ENCODE data around the gene HK3.
A peak's percentile ranks its signal among the peaks of the same experiment; 100 is the strongest.

Gene HK3

DNA sequence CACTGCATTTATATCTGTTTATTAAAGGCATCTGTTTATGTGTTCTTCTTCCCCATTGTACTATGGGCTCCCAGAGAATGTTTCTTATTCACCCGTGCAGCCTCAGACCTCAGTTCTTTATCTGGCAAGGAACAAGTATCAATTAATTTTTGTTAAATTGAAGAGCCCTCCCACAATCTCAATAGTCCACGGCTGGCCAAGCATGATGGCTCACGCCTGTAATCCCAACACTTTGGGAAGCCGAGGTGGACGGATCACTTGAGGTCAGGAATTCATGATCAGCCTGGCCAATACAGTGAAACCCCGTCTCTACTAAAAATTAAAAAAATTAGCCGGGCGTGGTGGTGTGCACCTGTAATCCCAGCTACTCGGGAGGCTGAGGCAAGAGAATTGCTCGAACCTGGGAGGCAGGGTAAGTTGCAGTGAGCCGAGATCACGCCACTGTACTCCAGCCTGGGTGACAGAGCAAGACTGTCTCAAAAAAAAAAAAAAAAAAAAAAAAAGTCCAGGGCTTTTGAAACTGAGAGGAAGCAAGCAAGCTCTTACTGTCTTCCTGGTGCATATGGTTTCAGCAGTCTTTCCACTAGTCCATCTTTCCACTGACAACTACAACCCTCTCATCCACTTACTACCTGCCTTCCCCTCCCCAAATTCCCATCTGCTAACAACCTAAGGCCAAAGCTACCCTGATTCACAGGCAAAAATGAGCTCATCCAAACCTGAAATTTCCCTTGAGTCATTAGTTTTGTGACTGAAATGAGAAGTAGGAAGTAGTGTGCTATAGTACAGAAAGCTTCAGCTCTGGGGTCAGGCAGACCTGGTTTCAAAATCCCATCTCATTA, 2.3 kb upstream of the HK3 start:
- DNase-seq, result no peak

DNA sequence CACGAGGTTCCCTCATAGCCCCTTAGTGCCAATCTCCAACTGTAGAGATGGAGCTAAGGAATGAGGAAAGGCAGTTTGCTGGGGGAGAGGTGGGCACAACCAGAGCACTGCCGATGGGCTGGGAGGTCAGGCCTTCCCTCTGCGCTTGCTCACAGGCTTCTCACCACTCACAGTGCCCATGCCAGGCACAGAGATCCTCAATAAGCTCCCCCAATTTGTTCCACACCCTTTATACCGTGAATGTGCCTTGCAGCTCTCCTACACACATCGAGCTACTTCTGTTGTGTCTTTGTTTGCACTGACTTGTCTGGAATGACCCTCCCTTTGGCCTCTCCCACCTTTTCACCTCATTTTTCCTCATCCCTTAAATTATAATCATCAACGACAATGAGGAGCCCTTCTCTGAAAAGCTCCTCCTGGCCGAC, 1.6 kb upstream of the HK3 start:
- DNase-seq, result no peak

DNA sequence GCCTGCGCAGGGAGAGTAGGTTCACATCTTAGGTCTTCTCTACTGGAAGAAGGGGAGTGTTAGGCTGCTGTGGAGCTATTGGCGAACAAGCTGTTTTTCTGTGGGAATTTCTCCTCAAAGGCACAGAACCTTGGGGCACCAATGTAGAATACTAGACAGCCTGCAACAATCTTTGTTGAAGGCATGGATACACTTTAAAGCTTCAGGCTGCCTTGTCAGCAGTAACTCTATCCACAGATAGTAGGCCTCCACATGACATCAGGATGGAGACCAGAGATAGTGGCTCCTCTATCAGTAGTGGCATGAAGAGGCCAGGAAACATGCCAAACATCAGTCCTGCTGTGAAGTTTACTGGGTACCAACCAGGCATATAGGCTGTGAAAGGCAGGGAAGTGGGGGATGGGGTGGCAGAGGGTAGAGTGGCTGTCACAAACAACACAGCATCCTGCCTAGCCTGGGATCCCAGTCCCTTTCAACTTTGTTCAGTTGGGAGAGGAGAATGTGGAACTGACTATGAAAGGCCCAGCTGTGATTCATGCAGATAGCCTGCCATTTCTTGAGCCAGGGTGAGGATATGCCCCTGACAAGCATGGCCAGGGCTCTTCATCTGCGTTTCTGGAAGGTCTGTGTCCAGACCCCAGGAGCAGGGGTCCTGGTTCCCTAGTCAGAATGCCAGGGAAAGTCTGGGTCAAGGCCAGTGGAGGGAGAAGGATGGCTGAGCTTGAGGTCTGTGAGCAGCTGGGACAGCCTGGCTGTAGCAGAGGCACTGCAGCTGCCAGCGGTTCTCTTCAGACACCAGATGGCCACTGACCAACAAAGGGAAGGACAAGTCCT, 1.0 kb upstream of the HK3 start:
- DNase-seq, result no peak

DNA sequence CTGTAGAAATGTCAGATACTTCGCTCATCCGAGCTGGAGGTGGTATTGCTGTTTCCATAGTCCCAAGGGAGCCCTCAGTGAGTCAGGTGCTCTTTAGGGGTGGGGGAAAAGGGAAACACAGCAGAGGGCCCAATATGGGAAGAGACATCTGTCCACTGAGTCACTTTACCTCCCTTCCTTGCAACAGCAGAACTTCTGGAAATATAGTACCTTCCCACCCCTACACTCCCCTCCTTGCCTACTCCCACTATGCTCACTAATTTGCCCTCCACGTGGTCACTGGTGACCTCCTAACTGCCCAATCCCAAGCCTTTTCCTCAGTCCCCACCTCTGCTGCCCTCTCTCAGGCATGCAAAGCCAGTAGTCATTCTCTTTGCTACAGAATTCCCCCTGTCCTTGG, 1.9 kb downstream of the HK3 start:
- DNase-seq, result no peak

DNA sequence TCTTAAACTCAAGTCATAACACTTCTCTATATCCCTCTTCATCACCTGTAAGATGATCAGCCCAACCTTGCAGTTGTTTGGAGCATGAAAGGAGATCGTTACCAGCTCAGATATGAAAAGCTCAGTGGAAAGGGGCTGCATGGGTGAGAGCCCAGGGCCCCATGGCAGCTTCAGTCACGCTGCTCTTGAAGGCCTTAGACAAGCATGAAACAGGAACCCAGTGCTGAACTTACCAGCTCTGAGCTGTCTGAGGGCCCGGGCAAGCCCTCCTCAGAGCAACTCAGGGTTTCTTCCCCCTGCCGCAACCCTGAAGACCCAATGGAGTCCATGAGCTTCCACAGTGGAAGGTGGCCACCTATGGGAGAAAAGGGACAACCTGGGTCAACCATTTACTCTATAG, 3.3 kb downstream of the HK3 start:
- DNase-seq, result peak; percentile 28

DNA sequence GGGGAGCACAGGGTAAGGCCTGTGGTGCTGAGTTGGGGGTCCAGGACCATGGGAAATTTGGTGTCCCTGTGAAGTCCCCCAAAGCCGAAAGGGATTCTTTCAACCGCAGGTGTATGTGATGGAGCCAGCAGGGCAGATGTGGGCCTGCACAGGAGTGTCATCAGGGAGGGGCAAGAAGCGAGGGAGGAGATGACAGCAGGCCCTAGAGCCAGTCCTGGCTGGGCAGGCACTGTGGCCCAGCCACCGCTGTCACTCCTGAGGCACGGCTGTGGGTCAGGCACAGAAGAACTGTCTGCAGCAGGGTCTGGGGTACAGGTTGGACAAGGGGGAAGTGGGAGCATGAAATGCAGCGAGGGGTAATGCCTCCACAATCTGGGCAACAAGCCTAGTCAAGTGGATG, 4.8 kb downstream of the HK3 start:
- no peak for DNase-seq

DNA sequence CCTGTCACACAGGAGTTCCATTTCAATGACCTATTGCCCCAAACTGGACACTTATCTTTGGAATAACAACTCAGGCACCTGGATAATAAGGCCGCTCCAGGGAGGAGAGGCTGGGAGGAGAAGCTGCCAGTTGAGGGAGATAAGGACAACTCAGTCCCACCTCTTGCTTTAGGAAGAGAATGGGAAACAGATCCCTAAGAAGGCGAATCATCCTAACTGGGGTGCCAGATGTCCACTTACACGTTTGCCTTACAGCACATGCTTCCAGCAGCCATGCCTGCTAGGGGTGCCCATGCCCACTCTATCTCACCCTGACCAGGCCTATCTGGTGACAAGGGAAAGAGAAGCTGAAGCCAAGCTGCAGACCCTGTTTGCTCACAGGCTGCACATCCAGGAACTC, 6.5 kb downstream of the HK3 start:
- no peak for DNase-seq

DNA sequence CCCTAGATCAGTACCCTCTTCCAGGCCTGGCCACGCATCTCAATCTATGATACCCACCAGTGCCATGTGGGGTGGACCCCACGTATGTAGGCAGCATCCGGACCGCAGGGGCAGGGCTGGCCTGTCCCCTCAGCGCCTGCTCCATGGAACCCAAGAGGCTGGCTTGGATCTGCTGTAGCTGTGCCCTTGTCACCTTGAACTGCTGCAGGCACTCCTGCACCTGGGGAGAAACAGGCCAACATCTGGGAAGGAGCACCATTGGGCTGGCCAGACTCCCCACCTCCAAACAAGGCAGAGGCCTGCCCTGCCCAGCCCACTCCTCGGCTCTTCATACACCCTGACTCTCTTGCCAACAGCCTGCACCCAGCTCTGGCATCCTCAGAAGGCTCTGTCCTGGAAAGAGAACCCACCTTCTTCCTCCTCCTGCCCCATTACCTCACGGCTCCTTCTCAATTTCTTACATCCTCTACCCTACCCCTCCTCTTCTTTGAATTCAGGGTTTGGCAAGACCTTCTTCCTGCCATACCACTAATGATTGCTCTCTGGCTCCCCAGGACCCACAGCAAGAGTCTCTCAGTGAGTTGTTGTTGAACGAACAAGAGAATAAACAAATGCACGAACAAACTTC, 7.7 kb downstream of the HK3 start:
- no peak for DNase-seq

DNA sequence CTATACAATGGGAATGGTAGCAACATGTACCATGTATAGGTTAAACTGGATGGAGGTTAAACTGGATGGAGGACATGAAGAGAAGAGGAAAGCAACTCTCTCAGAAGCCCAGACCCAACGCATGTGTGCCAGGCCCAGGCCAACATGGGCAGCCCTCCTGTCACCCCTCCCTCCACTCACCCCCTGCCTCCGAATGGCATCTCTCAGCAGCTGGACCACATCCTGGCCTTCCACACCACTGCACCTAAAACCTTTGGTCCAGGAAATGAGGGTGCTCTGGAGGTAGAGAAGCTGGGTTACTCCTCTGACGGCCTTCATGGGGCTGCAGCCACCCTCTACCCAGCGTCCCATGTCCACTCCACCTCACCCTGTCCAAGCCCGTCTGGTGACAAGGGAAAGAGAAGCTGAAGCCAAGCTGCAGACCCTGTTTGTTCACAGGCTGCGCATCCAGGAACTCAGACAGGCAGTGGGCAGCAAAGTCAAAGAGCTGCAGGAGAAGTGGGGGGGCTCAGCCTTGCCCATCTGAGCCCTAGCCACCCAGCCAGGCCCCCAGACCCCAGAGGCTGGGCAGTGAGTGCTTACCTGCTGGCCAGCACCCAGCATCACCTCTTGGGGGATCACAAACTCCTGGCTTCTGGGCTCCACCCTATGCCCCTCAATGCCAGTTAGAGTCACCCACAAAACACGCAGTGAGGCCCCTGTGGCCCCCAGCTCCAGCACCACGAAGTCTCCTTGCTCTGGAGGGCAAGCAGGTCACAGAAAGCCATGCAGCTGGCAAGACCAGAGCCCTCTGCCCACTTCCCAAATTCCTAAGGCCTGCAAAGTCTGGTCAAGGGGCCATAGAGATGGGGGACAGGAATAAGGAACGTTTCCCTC, 8.5 kb downstream of the HK3 start:
- DNase-seq, result no peak

DNA sequence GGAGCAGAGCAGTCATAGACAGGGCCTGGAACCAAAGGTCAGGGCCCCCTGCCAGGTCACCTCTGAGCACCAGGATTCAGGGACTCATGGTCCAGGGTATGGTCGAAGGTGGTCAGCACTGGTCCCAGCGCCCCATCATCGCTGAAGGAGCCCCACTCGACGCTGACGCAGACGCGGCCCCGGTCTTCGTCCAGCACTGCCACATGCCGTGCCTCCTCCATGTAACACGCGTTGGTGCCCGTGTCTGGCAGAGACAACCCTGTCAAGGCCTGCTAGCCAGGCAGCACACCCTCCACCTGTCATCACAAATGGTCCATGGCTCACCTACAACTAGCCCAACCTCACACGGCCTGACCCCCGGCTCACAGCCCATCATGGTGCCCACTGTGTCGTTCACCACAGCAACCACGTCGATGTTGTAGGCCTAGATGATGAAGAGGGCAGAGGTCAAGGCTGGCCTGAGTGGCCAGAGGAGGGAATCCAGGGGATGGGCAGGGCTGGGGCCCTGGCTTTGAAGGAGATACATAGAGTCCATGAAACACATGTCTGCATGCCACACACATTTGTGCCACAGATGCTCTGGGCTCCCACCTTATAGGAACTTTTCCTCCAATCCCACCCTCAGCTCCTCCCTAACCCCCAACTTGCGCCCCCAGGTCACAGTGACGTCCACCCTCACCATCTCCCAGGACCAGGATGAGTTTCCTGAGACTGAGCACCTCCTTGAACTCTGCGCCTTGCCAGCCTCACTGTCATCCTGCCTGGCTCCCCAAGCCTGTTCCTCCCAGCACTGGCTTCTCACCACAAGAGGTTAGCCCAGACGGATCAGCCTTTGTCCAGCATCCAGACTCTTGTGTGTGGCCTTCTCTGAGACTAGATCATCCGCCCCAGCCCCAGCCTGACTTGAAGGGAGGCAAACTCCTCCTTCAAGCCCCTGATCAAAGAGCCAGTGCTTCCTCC, 9.5 kb downstream of the HK3 start:
- no peak for DNase-seq

DNA sequence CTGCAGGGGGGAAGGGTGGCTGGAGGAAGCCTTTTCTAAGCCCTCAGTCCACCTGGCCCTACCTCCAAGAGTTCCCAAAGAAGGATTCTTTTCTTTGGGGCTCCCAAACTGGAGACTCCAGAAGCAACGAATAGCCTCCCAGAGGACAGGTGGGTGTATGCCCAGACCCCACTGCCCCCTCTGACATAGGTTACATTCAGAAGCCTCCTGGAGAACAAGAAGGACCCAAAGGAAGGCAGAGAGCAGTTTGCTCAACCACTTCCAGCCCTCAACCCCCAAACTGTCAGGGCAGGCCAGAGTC, 10.3 kb downstream of the HK3 start:
- no peak for DNase-seq

DNA sequence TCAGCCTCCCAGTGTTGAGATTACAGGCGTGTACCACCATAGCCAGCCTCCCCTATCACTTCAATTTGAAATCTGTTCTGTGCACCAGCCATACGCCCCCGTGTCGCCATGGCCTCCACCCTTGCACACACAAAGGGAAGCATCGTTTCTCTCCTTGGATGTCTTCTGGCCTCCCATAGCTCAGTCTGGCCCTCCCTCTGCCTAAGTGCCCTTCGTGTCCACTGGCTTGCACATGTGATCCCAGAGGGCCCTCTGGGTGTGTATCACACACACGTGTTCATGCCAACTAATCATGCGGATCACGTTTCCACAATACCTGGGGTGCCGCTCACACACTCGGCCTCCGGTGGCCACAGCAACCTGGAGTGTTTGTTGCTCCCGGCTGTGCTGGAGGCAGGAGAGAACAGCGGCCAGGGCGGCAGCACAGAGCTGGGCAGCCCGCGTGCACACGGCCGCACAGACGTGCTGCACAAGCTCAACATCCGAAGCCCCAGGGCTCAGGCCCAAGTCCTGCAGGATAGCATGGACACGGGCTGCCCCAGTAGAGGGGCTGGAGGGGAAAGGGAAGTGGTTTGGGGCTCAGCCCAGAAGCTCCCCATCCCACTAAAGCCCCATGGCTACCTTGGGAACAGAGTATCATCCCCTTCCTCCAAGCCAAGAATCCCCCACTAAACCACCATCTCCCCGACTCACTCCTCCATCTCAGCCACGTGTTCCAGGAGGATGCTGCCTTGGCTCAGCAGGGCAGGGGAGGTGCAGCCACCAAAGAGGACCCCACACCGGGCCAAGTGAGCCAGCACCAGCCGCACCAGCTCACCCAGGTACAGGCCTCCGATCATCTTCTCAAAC, 10.9 kb downstream of the HK3 start:
- no peak for DNase-seq

DNA sequence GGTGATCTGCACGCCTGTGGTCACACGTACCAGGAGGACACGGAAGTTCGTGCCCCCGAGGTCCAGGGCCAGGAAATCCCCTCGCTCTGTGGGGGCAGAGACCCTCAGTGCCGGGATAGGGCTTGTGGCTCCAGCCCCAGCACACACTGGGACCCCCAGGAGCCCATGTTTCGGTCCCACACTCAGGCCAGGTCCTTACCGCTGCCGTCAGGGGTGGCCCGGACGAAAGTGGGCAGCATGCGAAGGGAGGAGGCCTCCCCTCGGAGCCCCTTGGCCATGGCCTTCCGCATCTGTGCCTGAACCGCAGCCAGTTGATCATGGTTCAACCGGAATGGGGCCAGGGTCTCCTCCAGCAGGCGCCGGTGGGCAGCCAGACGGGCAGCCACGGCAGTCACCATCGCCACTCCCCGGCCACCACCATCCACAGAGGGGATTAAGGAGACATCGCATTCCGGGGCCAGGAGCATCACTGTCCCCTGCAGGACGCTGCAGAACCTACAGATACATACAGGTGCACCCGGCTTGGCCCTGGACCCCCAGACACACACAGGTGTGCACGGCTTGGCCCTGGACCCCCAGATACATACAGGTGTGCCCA, 11.8 kb downstream of the HK3 start:
- DNase-seq, result no peak

DNA sequence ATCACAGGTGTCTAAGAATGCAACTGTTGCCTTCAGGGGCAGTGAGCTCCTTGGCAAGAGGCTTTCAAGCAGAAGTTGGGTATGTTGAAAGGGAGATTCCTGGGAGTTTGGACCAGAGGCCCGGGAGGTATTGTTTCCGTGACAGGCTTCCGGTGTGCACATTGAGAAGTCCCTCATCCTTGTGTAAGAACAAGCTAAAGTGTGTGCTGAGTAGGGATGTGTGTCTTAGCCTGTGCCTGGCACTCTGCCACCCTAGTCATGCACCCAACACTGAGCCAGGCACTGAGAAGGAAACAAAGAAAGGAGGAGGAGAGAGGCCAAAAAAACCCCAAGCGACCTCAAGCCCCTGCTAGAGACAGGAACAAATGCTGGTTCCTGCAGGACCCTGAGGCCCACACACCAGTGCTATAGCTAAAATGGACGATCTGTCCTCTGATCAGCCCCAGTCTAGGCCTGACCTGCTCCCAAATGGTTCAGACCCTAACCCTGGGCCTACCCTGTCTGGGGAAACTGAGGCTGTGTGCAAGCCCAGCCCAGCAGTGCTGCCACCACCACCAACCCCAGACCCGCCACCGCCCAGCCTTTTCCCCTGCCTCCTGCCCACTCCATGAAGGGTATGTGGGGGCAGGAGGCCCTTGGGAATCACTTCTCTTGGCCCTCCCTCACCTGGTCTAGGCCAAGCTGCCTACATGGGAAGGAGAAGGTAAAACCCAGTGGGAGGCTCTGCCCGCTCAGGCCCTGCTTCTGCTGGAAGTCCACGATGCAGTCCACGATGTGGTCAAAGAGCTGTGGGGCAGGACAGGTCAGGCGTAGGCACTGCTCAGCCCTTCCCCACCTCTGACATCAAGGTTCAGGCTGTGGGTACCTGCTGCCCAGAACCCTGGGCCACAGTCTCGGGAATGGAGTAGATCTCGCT, 12.6 kb downstream of the HK3 start:
- DNase-seq, result no peak

DNA sequence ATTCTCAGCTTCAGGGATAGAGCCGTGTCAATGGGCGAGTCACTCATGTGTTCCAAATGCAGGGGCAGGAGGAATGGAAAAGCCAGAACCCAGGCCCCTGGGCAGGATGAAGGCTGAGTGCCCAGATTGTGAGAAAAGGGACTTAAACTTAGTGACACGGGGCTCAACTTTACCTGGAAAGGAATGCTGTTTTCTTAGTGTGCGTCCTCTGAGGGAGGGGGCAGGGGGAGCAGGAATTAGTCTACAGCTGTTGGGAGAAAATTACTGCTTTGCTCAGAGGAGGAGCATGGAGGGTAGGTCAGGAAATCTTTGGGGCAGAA, 14.6 kb downstream of the HK3 start:
- DNase-seq, result no peak

DNA sequence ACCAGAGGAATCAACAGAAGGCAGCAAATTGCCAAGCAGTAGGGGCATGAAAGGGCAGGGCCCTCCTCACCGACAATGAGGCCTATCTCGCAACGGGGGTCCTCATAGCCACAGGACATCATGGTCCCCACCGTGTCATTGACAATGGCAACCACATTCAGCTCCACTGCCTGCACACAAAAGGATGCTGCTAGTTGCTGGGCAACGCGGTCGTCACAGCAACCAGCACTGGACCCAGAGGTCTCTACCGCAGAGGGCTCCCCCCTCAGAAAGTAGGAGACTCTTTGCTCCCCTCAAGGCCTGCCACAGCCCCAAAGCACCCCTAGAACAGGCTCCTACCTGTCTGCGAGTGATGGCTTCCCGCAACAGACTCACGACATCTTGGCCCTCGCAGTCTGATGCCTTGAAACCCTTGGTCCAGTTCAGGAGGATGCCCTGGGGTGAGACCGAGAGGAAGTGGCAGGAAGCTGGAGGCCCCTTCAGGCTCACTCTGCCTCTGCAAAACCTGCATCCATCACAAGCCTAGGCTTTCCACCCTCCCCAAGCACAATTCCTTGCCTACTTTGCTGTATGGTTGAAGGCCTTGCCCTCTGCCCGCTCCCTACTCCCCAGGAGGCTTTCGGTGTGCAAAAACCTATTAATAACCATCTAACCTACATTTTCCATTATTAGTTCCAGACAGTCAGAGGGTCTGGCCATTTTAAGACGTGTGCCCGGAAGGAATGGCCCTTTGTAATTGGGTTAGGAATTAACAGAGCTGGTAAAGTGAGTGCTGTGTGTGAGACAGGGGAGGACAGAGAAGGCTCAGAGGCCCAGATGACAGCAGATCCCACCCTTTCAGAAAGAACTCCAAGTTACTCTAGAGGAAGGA, 15.2 kb downstream of the HK3 start:
- DNase-seq, result no peak

DNA sequence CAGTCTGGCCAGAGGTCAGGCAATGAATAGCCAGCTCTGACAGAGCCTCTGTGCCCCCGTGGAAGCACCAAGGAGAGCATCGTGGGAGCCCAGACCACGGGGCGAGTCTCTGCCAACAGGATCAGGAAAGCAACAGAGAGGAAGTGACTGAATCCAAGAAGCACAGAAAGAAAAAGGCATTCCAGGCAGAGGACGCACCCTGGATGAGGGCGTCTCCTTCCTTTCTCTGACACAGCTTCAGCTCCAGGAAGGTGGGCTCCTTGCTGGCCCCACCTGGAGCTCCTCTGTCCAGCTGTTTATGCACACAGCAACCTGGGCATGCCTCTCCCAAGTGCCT, 16.6 kb downstream of the HK3 start:
- no peak for DNase-seq

DNA sequence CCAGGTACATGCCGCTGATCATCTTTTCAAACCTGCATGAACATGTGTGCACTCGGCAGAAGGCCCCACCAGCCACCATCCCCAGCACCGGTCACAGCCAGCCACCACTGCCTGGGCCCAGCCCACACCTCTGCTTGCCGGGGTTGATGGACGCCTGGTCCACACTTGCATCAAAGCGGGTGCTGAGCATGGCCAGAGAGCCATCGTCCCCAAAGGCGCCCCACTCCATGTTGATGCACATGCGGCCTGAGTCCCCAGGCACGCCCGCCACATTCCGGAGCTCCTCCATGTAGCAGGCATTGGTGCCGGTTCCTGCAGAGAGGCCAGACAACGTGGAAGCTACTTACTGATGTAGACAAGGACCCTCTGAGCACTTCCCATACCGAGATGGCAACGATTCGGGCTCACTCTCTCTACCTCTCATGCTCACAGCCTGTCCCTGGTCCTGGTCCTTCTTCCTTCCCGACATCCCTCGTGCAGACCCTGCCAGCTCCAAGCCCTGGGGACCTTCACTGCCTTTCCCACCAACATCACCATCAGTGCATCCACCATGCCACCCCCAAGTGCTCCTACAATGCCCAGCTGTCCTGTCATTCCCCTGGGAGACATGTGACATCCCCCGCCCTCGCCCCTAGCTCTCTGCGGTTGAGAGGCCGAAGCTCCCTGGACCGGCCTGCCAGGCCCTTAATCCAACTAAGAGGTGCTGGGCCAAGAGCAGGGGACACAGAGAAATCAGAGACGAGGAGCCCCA, 17.2 kb downstream of the HK3 start:
- DNase-seq, result no peak
